Measurements from ENCODE around the gene PDGFD. TPM values are rescaled to one million over a fixed set of nuclear protein-coding genes. Genes with fewer than 3 reads are reported as not detected.

Gene PDGFD
- total RNA-seq, 2 donors from 2014 or later = 2.3 to 4.8 TPM

DNA sequence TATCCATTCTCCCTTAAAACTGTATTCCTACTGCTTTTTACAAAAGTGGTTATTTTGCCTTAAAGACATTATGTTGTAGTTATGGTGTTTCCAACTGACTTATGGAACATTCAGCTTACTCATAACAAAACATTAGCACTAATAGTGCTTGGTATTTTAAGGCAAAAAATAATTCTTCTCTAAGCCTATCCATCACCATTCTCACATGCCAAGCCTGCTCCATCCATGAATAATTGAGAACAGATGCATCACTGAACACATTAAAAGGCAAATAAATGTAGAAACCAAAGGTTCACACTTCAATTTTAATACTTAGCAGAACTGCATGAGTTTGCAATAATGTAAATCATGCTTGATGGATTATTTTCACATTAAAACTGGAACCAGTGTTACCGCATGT, 169.9 kb downstream of the PDGFD start:
- no peak for DNase-seq
- H3K36me3 Mint-ChIP-seq (ENCODE audit: low read depth) = no peaks in the 10 kb centered on the region
- no peak overlapping the region for H3K4me3 Mint-ChIP-seq
- H3K4me3 ChIP-seq (ENCODE audit: low read length) = no peak overlapping the region
- peaks cover 41% of the 10 kb centered on the region for H3K27me3 ChIP-seq (ENCODE audit: control insufficient read depth, insufficient read depth, low read length, poor library complexity, severe bottlenecking)
- H3K9me3 Mint-ChIP-seq = no peaks in the 10 kb centered on the region
- H3K27me3 Mint-ChIP-seq (ENCODE audit: insufficient read depth) = peaks cover 28% of the 10 kb centered on the region
- H3K9me3 ChIP-seq (ENCODE audit: control insufficient read depth, low read length) = no peaks in the 10 kb centered on the region
- H3K4me1 ChIP-seq (ENCODE audit: control insufficient read depth, insufficient read depth, low read length) = no peaks in the 10 kb centered on the region
- no peak overlapping the region for H3K27ac Mint-ChIP-seq
- H3K4me1 Mint-ChIP-seq = no peaks in the 10 kb centered on the region
- H3K27ac ChIP-seq (ENCODE audit: low read depth, low read length) = no peak overlapping the region
- H3K36me3 ChIP-seq (ENCODE audit: control insufficient read depth, insufficient read depth, low read length) = no peaks in the 10 kb centered on the region
- TF ChIP-seq, protein P1, sequence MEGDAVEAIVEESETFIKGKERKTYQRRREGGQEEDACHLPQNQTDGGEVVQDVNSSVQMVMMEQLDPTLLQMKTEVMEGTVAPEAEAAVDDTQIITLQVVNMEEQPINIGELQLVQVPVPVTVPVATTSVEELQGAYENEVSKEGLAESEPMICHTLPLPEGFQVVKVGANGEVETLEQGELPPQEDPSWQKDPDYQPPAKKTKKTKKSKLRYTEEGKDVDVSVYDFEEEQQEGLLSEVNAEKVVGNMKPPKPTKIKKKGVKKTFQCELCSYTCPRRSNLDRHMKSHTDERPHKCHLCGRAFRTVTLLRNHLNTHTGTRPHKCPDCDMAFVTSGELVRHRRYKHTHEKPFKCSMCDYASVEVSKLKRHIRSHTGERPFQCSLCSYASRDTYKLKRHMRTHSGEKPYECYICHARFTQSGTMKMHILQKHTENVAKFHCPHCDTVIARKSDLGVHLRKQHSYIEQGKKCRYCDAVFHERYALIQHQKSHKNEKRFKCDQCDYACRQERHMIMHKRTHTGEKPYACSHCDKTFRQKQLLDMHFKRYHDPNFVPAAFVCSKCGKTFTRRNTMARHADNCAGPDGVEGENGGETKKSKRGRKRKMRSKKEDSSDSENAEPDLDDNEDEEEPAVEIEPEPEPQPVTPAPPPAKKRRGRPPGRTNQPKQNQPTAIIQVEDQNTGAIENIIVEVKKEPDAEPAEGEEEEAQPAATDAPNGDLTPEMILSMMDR (conservative IDR thresholded peaks at IDR 0.05) = no peak
- 86% methylated on average over 1 of the region's 1 CpG; no CpG with 5 or more reads in 1 of the 2 experiments for WGBS, 2 experiments (ENCODE audit: insufficient coverage in 1 of 2, insufficient read length in 1 of 2)
- no peak overlapping the region for H3K9ac ChIP-seq (ENCODE audit: extremely low read depth, low read length, poor library complexity, severe bottlenecking)

DNA sequence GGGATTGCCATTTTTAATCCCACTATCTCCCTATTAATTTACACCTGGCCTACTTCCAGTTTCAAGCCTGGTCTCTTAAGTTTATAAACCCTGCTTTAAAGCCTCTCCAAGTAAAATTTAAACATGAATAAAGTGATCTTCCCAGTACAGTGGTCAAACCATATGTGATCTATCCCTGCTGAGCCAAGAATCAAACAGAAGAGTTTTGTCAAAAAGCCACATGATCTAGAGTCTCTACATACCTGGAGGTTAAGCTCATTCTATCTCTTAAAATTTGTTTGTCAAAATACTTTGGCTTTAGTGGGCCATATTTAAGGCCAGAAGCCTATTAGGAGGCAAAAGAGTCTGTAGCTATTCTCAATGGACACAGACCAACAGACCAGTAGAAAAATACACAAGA, 170.4 kb downstream of the PDGFD start:
- no peaks in the 10 kb centered on the region for H3K36me3 Mint-ChIP-seq (ENCODE audit: low read depth)
- Histone ChIP-seq H3K4me3 (ENCODE audit: low read length) (no peak overlapping the region), H3K36me3 (ENCODE audit: control insufficient read depth, insufficient read depth, low read length) (no peaks in the 10 kb centered on the region), H3K9me3 (ENCODE audit: control insufficient read depth, low read length) (no peaks in the 10 kb centered on the region), H3K4me1 (ENCODE audit: control insufficient read depth, insufficient read depth, low read length) (no peaks in the 10 kb centered on the region), H3K9ac (ENCODE audit: extremely low read depth, low read length, poor library complexity, severe bottlenecking) (no peak overlapping the region), H3K27me3 (ENCODE audit: control insufficient read depth, insufficient read depth, low read length, poor library complexity, severe bottlenecking) (peaks cover 47% of the 10 kb centered on the region), H3K27ac (ENCODE audit: low read depth, low read length) (no peak overlapping the region)
- H3K27ac Mint-ChIP-seq = no peak overlapping the region
- no peak overlapping the region for H3K4me3 Mint-ChIP-seq
- H3K4me1 Mint-ChIP-seq = no peaks in the 10 kb centered on the region
- no peak for DNase-seq
- H3K27me3 Mint-ChIP-seq (ENCODE audit: insufficient read depth) = peaks cover 31% of the 10 kb centered on the region
- H3K9me3 Mint-ChIP-seq = no peaks in the 10 kb centered on the region
- TF ChIP-seq, protein P1 (conservative IDR thresholded peaks at IDR 0.05) = no peak

DNA sequence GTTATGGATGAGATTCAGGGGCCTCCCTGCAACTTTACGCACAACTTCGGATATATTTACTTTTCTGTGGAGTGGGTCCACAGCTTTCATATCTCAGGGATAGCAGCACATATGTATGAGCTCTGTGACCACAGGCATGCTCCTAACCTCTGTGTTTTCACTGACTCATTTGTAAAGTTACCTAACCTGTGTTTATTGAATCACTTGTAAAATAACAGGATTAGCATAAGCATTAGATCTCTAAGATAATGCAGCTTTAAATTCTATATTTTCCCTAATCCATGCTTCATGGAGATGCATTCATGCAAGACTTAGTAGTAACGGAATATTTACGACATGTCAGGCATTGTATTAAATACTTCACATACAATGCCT, 175.4 kb downstream of the PDGFD start:
- Histone ChIP-seq H3K27ac (ENCODE audit: low read depth, low read length) (no peak overlapping the region), H3K4me1 (ENCODE audit: control insufficient read depth, insufficient read depth, low read length) (no peaks in the 10 kb centered on the region), H3K27me3 (ENCODE audit: control insufficient read depth, insufficient read depth, low read length, poor library complexity, severe bottlenecking) (peaks cover 81% of the 10 kb centered on the region), H3K9ac (ENCODE audit: extremely low read depth, low read length, poor library complexity, severe bottlenecking) (no peak overlapping the region), H3K36me3 (ENCODE audit: control insufficient read depth, insufficient read depth, low read length) (no peaks in the 10 kb centered on the region), H3K4me3 (ENCODE audit: low read length) (no peak overlapping the region), H3K9me3 (ENCODE audit: control insufficient read depth, low read length) (peaks cover 4% of the 10 kb centered on the region)
- Mint-ChIP-seq H3K4me1 (no peaks in the 10 kb centered on the region), H3K4me3 (no peak overlapping the region), H3K27ac (no peak overlapping the region), H3K27me3 (ENCODE audit: insufficient read depth) (peaks cover 61% of the 10 kb centered on the region), H3K9me3 (peaks cover 8% of the 10 kb centered on the region), H3K36me3 (ENCODE audit: low read depth) (no peaks in the 10 kb centered on the region)
- TF ChIP-seq, protein P1 (conservative IDR thresholded peaks at IDR 0.05) = no peak
- 70 to 95% methylated on average over 2 to 4 of the region's 4 CpGs for WGBS, 2 experiments (ENCODE audit: insufficient coverage in 1 of 2, insufficient read length in 1 of 2)
- DNase-seq = no peak
